ENCODE data around the gene MLEC.

MLEC gene

DNA sequence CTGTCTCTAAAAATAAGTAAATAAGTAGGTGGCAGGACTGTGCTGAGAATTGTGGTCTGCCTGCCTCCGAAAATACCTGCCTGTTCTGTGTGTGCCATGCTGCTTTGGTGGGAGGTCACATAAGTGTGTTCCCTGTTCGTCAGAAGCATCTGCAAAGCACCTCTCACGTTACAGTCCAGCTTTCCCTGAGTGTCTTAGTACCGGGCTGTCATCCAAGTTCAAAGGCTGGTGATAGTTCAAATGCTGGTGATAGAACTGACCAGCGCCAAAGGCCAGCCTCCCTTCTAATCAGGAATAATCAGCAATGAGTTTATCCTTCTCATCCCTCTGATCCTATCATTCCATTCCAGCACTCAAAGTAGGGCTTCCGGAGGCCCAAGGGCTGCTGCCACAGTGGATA is 40.9 kb upstream of the MLEC start:
- H3K4me3 ChIP-seq (ENCODE audit: low read depth, low read length): no peak overlapping the region
- TF ChIP-seq, protein P1, sequence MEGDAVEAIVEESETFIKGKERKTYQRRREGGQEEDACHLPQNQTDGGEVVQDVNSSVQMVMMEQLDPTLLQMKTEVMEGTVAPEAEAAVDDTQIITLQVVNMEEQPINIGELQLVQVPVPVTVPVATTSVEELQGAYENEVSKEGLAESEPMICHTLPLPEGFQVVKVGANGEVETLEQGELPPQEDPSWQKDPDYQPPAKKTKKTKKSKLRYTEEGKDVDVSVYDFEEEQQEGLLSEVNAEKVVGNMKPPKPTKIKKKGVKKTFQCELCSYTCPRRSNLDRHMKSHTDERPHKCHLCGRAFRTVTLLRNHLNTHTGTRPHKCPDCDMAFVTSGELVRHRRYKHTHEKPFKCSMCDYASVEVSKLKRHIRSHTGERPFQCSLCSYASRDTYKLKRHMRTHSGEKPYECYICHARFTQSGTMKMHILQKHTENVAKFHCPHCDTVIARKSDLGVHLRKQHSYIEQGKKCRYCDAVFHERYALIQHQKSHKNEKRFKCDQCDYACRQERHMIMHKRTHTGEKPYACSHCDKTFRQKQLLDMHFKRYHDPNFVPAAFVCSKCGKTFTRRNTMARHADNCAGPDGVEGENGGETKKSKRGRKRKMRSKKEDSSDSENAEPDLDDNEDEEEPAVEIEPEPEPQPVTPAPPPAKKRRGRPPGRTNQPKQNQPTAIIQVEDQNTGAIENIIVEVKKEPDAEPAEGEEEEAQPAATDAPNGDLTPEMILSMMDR (IDR thresholded peaks at IDR 0.05; ENCODE audit: low read depth, low read length, missing control alignments): no peak
- no peak for DNase-seq (ENCODE audit: low read depth)

DNA sequence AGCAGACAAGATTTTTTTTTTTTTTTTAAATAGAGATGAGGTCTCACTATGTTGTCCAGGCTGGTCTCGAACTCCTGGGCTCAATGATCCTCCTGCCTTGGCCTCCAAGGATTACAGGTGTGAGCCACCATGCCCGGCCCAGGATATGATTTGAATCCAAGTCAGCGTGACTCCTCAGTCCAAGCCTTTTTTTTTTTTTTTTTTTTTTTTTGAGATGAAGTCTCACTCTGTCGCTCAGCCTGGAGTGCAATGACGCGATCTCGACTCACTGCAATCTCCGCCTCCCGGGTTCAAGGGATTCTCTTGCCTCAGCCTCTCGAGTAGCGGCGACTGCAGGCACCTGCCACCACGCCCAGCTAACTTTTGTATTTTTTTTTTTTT is 39.6 kb upstream of the MLEC start:
- DNase-seq (ENCODE audit: low read depth): no peak
- TF ChIP-seq, protein P1 (IDR thresholded peaks at IDR 0.05; ENCODE audit: low read depth, low read length, missing control alignments): no peak

GRCh38 chr12:120649442-120650232 is 37.3 kb upstream of the MLEC start:
- TF ChIP-seq, protein P1 (IDR thresholded peaks at IDR 0.05; ENCODE audit: low read depth, low read length, missing control alignments): no peak
- no peak for DNase-seq (ENCODE audit: low read depth)
- peak overlapping the region; percentile 34 for H3K4me3 ChIP-seq (ENCODE audit: low read depth, low read length)

More for the DNA sequence above, 39.6 kb upstream of the MLEC start:
- no peak overlapping the region for H3K4me3 ChIP-seq (ENCODE audit: low read depth, low read length)

GRCh38 chr12:120650233-120650690 is 36.7 kb upstream of the MLEC start:
- TF ChIP-seq, protein P1 (IDR thresholded peaks at IDR 0.05; ENCODE audit: low read depth, low read length, missing control alignments): no peak
- H3K4me3 ChIP-seq (ENCODE audit: low read depth, low read length): no peak overlapping the region
- DNase-seq (ENCODE audit: low read depth): no peak

DNA sequence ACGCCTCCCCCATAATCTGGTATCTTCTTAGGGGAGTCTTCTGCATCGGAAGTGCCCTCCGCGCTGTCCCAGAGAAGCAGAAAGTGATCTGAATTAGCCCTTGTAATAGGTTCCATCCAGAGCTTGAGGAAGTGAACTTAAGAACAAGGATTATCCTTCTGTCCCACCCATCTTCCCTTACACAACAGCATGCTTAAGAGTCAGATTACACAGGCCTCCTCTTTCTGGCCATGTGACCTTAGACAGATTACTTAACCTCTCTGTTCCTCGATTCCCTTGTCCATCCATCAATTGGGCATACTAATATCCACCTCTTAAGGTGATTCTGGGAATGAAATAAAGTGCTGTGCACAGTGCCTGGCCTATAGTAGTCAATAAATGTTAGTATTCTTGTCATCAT is 35.1 kb upstream of the MLEC start:
- DNase-seq (ENCODE audit: low read depth): no peak
- no peak overlapping the region for H3K4me3 ChIP-seq (ENCODE audit: low read depth, low read length)

DNA sequence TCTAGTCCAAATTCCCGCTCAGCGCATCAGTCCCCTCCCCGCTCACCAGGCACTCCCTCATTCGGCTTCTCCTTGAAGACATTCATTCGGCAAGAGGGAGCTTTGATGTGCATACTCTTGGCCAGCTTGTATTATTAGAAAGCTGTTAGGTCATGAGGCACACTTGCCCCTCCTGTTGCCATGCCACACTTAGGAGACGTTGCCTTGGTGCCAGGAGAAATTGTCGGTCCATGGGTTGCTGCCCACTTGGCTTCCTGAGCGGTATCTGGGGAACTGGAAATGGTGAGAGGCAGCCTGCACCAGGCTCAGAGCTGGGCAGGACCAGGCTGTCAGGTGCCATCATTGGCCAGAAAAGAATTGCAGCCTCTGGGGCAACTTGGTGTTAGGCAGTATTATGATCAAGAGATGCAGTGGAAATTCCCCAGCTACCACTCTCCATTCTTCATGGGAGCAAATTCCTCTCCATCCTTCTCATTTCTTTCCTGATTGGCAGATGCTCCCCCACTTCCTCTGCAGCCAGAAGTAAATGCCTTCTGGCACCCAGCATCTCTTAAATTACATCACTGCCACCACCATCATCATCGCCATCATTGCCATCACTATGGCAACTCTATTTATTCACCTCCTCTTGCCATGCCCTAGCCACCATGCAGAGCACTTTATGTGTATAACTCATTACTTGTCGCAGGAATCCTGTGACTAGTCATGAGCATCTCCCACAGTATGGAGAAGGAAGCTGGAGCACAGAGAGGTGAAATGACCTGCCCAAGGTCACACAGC is 34.1 kb upstream of the MLEC start:
- no peak overlapping the region for H3K4me3 ChIP-seq (ENCODE audit: low read depth, low read length)
- TF ChIP-seq, protein P1 (IDR thresholded peaks at IDR 0.05; ENCODE audit: low read depth, low read length, missing control alignments): no peak
- DNase-seq (ENCODE audit: low read depth): no peak

More for the DNA sequence above, 35.1 kb upstream of the MLEC start:
- TF ChIP-seq, protein P1 (IDR thresholded peaks at IDR 0.05; ENCODE audit: low read depth, low read length, missing control alignments): no peak
